Neutrophil (primary cell): ENCODE data around the gene TTR.

Experiments used
- H3K27ac ChIP-seq: fragments of 200-600 bp; sonication (generic); 2 replicates; pipeline ENCODE4 v1.5.1; 2016; ENCODE audit warnings: mild to moderate bottlenecking, moderate library complexity
- H3K27me3 ChIP-seq: fragments of 200-600 bp; sonication (generic); 2 replicates; pipeline ENCODE4 v1.6.0; 2016; ENCODE audit warnings: mild to moderate bottlenecking
- H3K36me3 ChIP-seq: fragments of 200-600 bp; sonication (generic); 2 replicates; pipeline ENCODE4 v1.5.1; 2017
- H3K4me1 ChIP-seq, 2 experiments: fragments of 200-600 bp in 1 of 2; sonication (generic) in 1 of 2; 1 replicate in 1 of 2; 2 replicates in 1 of 2; pipeline versions ENCODE4 v1.5.1 to v1.6.1; 2013 to 2016; ENCODE audit warnings: low read depth in 1 of 2, low read length in 1 of 2, mild to moderate bottlenecking in 1 of 2, moderate library complexity in 1 of 2; ENCODE audit not compliant: control insufficient read depth in 1 of 2, insufficient read depth in 1 of 2
- H3K4me3 ChIP-seq, 2 experiments: fragments of 200-600 bp in 1 of 2; sonication (generic) in 1 of 2; 1 replicate in 1 of 2; 2 replicates in 1 of 2; pipeline ENCODE4 v1.5.1; 2013 to 2016; ENCODE audit warnings: low read depth in 1 of 2, low read length in 1 of 2, mild to moderate bottlenecking in 1 of 2, moderate library complexity in 1 of 2
- H3K9me3 ChIP-seq: fragments of 200-600 bp; sonication (generic); 2 replicates; pipeline ENCODE4 v1.5.1; 2016
- CTCF ChIP-seq: fragments of 200-600 bp; sonication (generic); IDR thresholded peaks from 2 replicates; pipeline ENCODE4 v1.5.1; 2016; ENCODE audit warnings: antibody characterized with exemption

Gene TTR

GRCh38 chr18:31563778-31564177 lies 27.9 kb upstream of the TTR start:
- Histone ChIP-seq H3K4me3 (no peak overlapping the region), H3K4me1 (no peaks in the 10 kb centered on the region), H3K36me3 (no peaks in the 10 kb centered on the region), H3K9me3 (no peaks in the 10 kb centered on the region), H3K27me3 (no peaks in the 10 kb centered on the region), H3K27ac (no peak overlapping the region)
- no peak for TF ChIP-seq CTCF

- H3K27ac ChIP-seq: no peak overlapping the region
- no peaks in the 10 kb centered on the region for H3K27me3 ChIP-seq
- TF ChIP-seq CTCF: no peak
- no peak overlapping the region for H3K4me3 ChIP-seq
- H3K36me3 ChIP-seq: no peaks in the 10 kb centered on the region
- no peaks in the 10 kb centered on the region for H3K4me1 ChIP-seq
- H3K9me3 ChIP-seq: no peaks in the 10 kb centered on the region
Observed at GRCh38 chr18:31565345-31565744, 26.3 kb upstream of the TTR start.

GRCh38 chr18:31565782-31566512 lies 25.7 kb upstream of the TTR start:
- Histone ChIP-seq H3K4me1 (no peaks in the 10 kb centered on the region), H3K36me3 (no peaks in the 10 kb centered on the region), H3K27ac (no peak overlapping the region), H3K4me3 (no peak overlapping the region), H3K27me3 (no peaks in the 10 kb centered on the region), H3K9me3 (no peaks in the 10 kb centered on the region)
- TF ChIP-seq CTCF: no peak

GRCh38 chr18:31566576-31567306 lies 24.9 kb upstream of the TTR start:
- Histone ChIP-seq H3K9me3 (no peaks in the 10 kb centered on the region), H3K27ac (no peak overlapping the region), H3K4me3 (no peak overlapping the region), H3K4me1 (no peaks in the 10 kb centered on the region), H3K36me3 (no peaks in the 10 kb centered on the region), H3K27me3 (no peaks in the 10 kb centered on the region)
- TF ChIP-seq CTCF: no peak

- Histone ChIP-seq H3K27ac (no peak overlapping the region), H3K27me3 (no peaks in the 10 kb centered on the region), H3K36me3 (no peaks in the 10 kb centered on the region), H3K9me3 (no peaks in the 10 kb centered on the region), H3K4me3 (no peak overlapping the region), H3K4me1 (no peaks in the 10 kb centered on the region)
- no peak for TF ChIP-seq CTCF
Observed at GRCh38 chr18:31572368-31572767, 19.3 kb upstream of the TTR start.
